DND-41 (cell line): ENCODE results near the gene OR6K3.

Experiments used
- EZH2 ChIP-seq: IDR thresholded peaks from 3 replicates; pipeline ENCODE4 v1.6.1; 2012; ENCODE audit warnings: borderline replicate concordance, low read depth, mild to moderate bottlenecking, moderate library complexity, low read length, inconsistent platforms; ENCODE audit not compliant: severe bottlenecking
- TF ChIP-seq, protein P1 (sequence below): IDR thresholded peaks from 2 replicates; pipeline ENCODE4 v1.5.1; 2012; ENCODE audit warnings: borderline replicate concordance, low read length, moderate library complexity, mild to moderate bottlenecking; ENCODE audit not compliant: poor library complexity, severe bottlenecking; ENCODE audit errors: extremely low read depth

DNA sequence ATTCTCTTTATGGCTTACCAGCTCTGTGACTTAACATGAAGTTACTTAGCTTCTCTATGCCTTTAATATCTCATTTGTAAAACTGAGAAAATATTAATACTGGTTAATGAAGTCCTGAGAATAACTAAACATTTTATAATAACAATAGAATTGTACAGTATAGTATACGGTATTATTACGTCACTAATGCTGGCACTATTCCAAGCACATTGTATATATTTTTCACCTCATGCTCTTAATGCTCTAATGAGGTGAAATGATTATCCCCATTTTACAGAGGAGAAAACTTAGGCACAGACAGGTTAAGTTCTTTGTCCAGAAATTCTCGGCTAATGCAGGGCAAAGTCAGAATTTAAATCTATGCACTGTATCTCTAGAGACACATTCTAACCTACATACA lies 856 bp downstream of the OR6K3 start:
- no peak for TF ChIP-seq EZH2
- TF ChIP-seq, protein P1, sequence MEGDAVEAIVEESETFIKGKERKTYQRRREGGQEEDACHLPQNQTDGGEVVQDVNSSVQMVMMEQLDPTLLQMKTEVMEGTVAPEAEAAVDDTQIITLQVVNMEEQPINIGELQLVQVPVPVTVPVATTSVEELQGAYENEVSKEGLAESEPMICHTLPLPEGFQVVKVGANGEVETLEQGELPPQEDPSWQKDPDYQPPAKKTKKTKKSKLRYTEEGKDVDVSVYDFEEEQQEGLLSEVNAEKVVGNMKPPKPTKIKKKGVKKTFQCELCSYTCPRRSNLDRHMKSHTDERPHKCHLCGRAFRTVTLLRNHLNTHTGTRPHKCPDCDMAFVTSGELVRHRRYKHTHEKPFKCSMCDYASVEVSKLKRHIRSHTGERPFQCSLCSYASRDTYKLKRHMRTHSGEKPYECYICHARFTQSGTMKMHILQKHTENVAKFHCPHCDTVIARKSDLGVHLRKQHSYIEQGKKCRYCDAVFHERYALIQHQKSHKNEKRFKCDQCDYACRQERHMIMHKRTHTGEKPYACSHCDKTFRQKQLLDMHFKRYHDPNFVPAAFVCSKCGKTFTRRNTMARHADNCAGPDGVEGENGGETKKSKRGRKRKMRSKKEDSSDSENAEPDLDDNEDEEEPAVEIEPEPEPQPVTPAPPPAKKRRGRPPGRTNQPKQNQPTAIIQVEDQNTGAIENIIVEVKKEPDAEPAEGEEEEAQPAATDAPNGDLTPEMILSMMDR = no peak
